Measurements from ENCODE around the gene SMARCD3.

DNA sequence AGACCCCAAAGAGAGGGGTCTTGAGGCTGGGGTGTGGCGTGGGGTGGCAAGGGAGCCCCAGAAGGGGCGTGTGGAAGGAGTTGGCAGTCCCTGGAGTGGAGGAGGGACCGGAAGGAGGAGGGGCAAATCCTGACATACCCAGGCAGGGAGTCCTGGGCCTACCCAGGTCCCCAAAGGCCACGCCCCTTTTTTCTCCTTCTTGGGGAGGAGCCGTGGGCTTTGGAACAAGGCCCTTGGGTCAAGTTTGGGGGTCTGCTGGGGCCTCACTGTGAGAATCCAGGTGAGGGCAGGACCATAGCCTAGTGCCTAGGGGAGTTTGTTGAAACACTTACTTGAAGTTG, 1.2 kb upstream of the SMARCD3 start:
- TF ChIP-seq POLR2AphosphoS5 (IDR thresholded peaks at IDR 0.05; ENCODE audit: low read depth) (no peak), EZH2 (IDR thresholded peaks at IDR 0.05; ENCODE audit: low read depth, unreplicated experiment) (no peak), STAT1 (IDR thresholded peaks at IDR 0.05; ENCODE audit: unreplicated experiment) (no peak), CREB1 (CRISPR knock-in tag; IDR thresholded peaks at IDR 0.05; ENCODE audit: low read depth) (no peak), EZH2phosphoT487 (IDR thresholded peaks at IDR 0.05; ENCODE audit: unreplicated experiment) (no peak), JUNB (IDR thresholded peaks at IDR 0.05; ENCODE audit: unreplicated experiment) (no peak), ZNF331 (CRISPR knock-in tag; IDR thresholded peaks at IDR 0.05; ENCODE audit: low read depth) (no peak), ZNF114 (CRISPR knock-in tag; IDR thresholded peaks at IDR 0.05) (no peak), NANOG (IDR thresholded peaks at IDR 0.05; ENCODE audit: borderline replicate concordance) (no peak)
- TF ChIP-seq, protein P1, sequence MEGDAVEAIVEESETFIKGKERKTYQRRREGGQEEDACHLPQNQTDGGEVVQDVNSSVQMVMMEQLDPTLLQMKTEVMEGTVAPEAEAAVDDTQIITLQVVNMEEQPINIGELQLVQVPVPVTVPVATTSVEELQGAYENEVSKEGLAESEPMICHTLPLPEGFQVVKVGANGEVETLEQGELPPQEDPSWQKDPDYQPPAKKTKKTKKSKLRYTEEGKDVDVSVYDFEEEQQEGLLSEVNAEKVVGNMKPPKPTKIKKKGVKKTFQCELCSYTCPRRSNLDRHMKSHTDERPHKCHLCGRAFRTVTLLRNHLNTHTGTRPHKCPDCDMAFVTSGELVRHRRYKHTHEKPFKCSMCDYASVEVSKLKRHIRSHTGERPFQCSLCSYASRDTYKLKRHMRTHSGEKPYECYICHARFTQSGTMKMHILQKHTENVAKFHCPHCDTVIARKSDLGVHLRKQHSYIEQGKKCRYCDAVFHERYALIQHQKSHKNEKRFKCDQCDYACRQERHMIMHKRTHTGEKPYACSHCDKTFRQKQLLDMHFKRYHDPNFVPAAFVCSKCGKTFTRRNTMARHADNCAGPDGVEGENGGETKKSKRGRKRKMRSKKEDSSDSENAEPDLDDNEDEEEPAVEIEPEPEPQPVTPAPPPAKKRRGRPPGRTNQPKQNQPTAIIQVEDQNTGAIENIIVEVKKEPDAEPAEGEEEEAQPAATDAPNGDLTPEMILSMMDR (conservative IDR thresholded peaks at IDR 0.05; ENCODE audit: low read depth in 2 of 2): no peak
- TF ChIP-seq, protein P2, sequence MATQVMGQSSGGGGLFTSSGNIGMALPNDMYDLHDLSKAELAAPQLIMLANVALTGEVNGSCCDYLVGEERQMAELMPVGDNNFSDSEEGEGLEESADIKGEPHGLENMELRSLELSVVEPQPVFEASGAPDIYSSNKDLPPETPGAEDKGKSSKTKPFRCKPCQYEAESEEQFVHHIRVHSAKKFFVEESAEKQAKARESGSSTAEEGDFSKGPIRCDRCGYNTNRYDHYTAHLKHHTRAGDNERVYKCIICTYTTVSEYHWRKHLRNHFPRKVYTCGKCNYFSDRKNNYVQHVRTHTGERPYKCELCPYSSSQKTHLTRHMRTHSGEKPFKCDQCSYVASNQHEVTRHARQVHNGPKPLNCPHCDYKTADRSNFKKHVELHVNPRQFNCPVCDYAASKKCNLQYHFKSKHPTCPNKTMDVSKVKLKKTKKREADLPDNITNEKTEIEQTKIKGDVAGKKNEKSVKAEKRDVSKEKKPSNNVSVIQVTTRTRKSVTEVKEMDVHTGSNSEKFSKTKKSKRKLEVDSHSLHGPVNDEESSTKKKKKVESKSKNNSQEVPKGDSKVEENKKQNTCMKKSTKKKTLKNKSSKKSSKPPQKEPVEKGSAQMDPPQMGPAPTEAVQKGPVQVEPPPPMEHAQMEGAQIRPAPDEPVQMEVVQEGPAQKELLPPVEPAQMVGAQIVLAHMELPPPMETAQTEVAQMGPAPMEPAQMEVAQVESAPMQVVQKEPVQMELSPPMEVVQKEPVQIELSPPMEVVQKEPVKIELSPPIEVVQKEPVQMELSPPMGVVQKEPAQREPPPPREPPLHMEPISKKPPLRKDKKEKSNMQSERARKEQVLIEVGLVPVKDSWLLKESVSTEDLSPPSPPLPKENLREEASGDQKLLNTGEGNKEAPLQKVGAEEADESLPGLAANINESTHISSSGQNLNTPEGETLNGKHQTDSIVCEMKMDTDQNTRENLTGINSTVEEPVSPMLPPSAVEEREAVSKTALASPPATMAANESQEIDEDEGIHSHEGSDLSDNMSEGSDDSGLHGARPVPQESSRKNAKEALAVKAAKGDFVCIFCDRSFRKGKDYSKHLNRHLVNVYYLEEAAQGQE (IDR thresholded peaks at IDR 0.05; ENCODE audit: unreplicated experiment): no peak
- TF ChIP-seq, protein P3, sequence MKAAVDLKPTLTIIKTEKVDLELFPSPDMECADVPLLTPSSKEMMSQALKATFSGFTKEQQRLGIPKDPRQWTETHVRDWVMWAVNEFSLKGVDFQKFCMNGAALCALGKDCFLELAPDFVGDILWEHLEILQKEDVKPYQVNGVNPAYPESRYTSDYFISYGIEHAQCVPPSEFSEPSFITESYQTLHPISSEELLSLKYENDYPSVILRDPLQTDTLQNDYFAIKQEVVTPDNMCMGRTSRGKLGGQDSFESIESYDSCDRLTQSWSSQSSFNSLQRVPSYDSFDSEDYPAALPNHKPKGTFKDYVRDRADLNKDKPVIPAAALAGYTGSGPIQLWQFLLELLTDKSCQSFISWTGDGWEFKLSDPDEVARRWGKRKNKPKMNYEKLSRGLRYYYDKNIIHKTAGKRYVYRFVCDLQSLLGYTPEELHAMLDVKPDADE (IDR thresholded peaks at IDR 0.05): no peak
- TF ChIP-seq, protein P4, sequence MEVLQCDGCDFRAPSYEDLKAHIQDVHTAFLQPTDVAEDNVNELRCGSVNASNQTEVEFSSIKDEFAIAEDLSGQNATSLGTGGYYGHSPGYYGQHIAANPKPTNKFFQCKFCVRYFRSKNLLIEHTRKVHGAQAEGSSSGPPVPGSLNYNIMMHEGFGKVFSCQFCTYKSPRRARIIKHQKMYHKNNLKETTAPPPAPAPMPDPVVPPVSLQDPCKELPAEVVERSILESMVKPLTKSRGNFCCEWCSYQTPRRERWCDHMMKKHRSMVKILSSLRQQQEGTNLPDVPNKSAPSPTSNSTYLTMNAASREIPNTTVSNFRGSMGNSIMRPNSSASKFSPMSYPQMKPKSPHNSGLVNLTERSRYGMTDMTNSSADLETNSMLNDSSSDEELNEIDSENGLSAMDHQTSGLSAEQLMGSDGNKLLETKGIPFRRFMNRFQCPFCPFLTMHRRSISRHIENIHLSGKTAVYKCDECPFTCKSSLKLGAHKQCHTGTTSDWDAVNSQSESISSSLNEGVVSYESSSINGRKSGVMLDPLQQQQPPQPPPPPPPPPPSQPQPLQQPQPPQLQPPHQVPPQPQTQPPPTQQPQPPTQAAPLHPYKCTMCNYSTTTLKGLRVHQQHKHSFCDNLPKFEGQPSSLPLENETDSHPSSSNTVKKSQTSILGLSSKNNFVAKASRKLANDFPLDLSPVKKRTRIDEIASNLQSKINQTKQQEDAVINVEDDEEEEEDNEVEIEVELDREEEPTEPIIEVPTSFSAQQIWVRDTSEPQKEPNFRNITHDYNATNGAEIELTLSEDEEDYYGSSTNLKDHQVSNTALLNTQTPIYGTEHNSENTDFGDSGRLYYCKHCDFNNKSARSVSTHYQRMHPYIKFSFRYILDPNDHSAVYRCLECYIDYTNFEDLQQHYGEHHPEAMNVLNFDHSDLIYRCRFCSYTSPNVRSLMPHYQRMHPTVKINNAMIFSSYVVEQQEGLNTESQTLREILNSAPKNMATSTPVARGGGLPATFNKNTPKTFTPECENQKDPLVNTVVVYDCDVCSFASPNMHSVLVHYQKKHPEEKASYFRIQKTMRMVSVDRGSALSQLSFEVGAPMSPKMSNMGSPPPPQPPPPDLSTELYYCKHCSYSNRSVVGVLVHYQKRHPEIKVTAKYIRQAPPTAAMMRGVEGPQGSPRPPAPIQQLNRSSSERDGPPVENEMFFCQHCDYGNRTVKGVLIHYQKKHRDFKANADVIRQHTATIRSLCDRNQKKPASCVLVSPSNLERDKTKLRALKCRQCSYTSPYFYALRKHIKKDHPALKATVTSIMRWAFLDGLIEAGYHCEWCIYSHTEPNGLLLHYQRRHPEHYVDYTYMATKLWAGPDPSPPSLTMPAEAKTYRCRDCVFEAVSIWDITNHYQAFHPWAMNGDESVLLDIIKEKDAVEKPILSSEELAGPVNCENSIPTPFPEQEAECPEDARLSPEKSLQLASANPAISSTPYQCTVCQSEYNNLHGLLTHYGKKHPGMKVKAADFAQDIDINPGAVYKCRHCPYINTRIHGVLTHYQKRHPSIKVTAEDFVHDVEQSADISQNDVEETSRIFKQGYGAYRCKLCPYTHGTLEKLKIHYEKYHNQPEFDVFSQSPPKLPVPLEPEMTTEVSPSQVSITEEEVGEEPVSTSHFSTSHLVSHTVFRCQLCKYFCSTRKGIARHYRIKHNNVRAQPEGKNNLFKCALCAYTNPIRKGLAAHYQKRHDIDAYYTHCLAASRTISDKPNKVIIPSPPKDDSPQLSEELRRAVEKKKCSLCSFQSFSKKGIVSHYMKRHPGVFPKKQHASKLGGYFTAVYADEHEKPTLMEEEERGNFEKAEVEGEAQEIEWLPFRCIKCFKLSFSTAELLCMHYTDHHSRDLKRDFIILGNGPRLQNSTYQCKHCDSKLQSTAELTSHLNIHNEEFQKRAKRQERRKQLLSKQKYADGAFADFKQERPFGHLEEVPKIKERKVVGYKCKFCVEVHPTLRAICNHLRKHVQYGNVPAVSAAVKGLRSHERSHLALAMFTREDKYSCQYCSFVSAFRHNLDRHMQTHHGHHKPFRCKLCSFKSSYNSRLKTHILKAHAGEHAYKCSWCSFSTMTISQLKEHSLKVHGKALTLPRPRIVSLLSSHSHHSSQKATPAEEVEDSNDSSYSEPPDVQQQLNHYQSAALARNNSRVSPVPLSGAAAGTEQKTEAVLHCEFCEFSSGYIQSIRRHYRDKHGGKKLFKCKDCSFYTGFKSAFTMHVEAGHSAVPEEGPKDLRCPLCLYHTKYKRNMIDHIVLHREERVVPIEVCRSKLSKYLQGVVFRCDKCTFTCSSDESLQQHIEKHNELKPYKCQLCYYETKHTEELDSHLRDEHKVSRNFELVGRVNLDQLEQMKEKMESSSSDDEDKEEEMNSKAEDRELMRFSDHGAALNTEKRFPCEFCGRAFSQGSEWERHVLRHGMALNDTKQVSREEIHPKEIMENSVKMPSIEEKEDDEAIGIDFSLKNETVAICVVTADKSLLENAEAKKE (CRISPR knock-in tag; IDR thresholded peaks at IDR 0.05): no peak

All from GM23338 (cell line).